ENCODE results near the gene USP51.
"Not testable (repeated sequence)": the region's sequence is repeated elsewhere in the genome, so short reads cannot be mapped to it uniquely, and the experiment has no call there.

- TF ChIP-seq CTCF (conservative IDR thresholded peaks at IDR 0.05); EZH2 (IDR thresholded peaks at IDR 0.05; ENCODE audit: low read depth): not testable (repeated sequence)
Measured at GRCh38 chrX:55464050-55464449, 25.6 kb downstream of the USP51 start.
